ENCODE results near the gene SLC25A17.

DNA sequence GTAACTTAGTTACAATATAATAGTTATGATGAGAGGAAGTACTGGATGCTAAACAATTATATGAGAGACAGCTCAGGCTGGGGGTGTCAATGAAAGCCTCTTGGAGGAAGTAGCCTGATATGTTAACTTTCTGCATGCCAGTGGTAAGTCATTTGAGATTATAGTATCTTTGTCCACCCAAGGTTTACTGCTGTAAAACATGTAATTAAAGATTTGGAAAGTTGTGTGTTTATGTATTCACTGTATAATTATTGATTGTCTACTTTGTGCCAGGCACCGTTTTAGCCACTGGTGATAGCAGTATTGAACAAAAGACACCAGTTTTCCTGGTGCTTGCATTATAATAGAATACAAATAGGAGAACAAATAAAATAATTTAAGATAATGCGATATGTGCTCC lies 43.4 kb upstream of the SLC25A17 start:
- TF ChIP-seq, protein P1, sequence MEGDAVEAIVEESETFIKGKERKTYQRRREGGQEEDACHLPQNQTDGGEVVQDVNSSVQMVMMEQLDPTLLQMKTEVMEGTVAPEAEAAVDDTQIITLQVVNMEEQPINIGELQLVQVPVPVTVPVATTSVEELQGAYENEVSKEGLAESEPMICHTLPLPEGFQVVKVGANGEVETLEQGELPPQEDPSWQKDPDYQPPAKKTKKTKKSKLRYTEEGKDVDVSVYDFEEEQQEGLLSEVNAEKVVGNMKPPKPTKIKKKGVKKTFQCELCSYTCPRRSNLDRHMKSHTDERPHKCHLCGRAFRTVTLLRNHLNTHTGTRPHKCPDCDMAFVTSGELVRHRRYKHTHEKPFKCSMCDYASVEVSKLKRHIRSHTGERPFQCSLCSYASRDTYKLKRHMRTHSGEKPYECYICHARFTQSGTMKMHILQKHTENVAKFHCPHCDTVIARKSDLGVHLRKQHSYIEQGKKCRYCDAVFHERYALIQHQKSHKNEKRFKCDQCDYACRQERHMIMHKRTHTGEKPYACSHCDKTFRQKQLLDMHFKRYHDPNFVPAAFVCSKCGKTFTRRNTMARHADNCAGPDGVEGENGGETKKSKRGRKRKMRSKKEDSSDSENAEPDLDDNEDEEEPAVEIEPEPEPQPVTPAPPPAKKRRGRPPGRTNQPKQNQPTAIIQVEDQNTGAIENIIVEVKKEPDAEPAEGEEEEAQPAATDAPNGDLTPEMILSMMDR (IDR thresholded peaks at IDR 0.05; ENCODE audit: insufficient read depth, low read length, poor library complexity, severe bottlenecking): no peak
- TF ChIP-seq EZH2phosphoT487 (conservative IDR thresholded peaks at IDR 0.05; ENCODE audit: low read length): no peak

All from SU-DHL-6 (cell line).